GM19328 (cell line): ENCODE results near the gene AUTS2.

Experiments used
- ATAC-seq: cut with Tn5 transposase; IDR thresholded peaks from one replicate; pipeline ENCODE4 v1.9.1; 2021; ENCODE audit warnings: mild to moderate bottlenecking, moderate library complexity; ENCODE audit not compliant: unreplicated experiment

Gene AUTS2

DNA sequence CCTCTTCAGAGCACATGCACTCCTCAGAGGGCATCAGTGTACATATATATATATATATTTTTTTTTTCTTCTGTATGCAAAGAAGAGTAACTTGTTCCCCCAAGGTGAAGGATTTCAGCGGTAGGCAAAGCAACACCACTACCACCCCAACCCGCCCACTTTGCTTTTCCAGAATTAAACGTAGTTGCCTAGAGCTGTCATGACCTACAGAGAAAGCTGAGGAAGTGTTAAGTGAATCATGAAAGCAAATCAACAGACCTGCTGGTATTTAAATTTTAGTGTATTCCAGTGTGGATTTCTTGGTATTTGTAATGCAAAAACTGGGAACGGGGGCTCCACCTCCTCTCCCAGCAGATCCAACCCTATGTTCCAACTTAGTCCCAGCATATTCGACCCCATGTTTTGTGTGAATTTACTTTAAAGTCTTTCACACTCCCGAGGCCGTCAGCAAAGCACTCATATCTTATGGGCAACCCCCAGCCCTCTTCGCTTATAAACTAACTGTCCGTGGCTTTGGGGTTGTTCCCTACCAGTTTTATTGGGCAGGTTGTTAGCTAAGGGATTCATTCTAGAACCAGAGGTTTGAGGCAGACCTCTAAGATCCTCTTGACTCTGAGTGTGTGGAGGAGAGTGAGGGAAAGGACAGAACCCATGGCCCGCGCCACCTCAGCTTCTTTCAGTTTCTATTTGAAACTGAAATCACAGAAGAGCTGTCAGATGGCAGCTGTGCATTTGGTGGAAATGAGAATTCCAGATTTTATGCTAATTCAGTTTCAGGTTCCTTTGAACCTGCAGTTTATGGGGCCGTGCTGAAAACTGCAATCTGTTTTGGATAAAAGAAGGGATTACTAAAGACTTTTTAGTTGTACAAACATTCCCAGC lies 1083.4 kb downstream of the AUTS2 start:
- no peak for ATAC-seq

DNA sequence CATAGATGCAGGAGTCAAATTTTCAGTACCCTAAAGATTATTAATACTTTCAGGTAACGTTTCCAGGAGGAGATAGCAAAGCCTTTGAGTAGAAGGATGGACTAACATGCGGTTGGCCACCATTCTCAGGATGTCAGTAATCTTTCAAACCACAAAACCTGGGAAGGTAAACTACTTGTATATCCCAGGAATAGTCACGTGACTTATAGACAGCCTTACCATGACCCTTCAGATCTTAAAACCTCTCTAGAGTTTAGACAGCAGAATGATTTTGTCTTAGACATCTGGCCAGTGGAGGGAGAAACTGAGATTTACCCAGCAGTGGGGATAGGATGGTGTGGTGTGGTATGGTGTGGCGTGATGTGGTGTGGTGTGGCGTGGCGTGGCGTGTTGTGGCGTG lies 1085.9 kb downstream of the AUTS2 start:
- ATAC-seq: no peak

DNA sequence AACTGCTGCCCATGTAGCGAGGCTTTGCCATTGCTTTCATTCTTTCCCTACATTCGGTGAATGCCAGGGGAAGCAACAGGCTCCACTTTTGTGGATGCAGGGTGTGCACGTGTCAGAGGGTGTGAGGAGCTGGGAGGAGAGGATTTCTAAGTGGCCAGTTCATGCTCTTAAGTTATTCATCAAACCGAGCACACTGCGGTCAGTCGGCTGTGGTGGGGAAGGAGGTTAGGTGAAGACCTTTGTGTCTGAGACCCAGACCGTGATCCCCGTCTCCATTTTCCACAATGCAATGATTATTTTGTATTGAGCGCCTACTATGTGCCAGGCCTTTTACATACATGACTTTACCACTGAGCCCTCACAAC lies 1095.0 kb downstream of the AUTS2 start:
- ATAC-seq: no peak

- peak; percentile 66 for ATAC-seq
Measured at GRCh38 chr7:70693686-70694433, 1095.6 kb downstream of the AUTS2 start.

DNA sequence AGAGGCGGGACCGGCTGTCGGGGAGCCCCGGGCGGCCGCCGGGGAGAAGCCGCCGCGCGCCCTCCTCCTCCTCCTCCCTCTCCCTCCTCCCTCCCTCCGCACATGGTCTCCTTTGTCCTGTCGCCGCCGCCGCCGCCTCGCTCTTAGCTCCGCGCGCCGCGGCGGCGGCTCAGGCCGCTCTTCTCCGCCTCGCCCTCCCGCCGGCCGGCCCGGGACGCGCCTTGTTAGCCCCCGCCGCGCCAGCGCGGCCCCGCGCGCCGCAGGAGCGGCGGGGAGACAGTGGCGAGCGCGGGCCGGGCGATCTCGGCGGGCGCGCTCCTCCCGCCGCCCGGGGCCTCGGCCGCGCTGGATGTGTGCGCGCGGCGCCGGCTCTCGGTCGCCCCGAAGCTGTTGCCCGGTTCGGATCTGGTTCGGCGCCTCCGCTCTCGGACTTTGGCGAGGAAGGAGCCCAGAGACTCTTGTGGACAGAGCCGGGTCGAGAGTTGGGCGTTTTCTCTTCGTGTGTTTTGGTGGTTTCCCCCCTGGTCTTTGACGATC lies 1096.2 kb downstream of the AUTS2 start:
- ATAC-seq: peak; percentile 37

DNA sequence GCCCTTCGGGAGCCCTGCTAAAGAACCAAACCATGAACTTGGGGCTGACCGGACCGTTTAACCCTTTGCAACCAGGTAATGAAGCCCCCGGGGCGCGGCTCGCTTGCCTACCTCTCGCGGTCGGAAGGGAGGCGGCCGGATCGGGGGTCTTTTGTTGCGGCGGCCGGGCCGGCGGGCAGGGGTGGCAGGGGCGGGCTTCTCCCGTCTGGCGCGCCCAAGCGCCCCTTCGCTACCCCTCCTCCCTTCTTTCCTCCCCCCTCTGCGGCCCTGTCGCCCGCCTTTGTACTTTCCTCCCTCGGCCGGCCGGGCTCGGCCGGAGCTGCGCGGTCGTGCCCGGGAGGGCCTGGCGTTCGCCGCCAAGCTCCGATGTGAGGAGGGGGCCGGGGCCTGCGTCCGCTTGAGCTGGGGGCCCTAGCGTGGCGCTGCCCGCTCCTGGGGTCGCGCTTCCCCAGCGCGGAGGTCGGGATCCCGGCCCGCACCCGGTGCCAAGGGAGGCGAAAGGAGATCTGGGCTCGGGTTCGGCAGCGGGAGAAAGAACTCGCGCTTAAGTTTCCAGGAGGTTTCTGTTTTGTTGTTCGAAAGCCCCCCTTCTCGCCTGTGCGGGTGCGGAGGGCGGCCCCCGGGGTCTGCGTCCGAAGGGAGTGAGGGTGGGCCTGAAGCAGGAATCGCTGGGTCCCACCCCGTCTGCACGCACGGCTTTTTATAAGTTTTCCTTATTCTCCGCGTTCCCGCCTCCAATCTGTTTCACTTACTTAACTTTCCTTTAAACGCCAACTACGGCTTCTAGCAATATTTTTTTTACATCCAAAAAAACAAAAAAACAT lies 1096.9 kb downstream of the AUTS2 start:
- ATAC-seq: no peak

- no peak for ATAC-seq
Measured at GRCh38 chr7:70695795-70696083, 1097.5 kb downstream of the AUTS2 start.

DNA sequence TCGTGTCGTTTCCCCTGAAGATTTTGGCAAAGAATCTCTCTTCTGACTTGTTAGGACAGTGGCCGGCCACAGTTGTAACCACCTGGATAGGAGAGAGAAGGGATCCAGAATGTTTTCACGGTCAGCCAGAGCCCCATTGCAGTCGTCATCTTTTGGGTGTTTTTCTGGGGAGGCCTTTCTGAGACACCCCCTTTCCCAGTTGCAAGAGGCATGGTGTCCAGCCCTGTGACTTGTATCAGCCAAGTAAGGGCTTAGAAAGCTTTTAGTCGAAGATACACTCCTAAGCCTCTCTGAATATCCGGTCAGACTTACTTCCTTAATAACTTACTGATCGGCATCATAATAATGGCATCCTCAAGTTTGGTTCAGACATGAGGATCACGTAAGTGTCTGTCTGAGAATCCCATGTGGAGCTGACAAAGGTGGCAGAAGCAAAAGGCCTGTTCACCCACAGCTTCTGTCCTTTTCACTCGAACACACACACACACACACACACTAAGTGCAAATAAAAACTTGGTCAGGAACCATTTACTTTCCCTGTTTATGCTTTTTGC lies 1098.0 kb downstream of the AUTS2 start:
- ATAC-seq: no peak

DNA sequence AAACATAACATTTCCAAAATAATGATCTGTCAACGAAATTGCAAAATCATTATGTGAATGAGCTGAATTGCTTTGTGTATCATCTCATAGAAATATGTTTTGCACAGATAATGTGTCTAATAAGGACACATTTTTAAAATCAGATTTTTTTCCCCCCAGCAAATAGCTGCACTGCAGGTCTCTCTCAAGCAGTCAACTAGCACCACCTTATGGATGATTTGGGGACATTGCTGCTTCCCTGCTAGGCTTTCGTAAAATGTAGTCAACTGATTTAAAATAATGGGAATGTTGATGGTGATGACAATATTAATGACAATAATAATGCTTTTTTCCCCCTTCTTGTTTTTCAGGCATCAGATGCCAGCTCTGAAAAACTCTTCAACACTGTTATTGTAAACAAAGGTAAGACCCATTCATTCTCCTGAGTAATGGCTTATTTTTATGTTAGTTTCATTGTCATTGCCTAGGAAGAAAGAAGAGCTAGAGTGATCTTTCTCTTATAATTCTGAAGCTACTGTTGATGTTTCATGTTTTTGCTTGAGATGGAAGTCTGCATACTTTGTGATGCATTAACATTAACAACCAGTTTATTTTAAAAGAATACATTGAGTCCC lies 1100.1 kb downstream of the AUTS2 start:
- no peak for ATAC-seq

DNA sequence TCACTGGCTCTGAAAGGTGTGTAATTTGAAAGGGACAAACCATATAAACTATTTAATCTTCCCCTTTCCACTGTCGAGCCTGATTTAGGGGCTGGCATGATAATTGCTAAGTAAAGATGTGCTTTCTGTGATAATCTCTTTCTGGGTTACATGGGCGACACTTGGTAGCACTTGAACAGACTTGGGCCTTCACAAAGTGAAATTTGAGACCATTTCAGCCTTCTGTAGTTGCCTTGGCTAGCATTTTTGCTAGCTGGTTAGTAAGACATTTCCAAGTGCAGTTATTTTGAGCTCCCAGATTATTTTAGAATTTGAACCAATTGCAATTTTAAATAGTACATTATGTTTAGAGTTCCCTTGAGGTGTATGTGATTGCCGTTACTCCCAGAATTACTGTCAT lies 1101.0 kb downstream of the AUTS2 start:
- ATAC-seq: no peak

DNA sequence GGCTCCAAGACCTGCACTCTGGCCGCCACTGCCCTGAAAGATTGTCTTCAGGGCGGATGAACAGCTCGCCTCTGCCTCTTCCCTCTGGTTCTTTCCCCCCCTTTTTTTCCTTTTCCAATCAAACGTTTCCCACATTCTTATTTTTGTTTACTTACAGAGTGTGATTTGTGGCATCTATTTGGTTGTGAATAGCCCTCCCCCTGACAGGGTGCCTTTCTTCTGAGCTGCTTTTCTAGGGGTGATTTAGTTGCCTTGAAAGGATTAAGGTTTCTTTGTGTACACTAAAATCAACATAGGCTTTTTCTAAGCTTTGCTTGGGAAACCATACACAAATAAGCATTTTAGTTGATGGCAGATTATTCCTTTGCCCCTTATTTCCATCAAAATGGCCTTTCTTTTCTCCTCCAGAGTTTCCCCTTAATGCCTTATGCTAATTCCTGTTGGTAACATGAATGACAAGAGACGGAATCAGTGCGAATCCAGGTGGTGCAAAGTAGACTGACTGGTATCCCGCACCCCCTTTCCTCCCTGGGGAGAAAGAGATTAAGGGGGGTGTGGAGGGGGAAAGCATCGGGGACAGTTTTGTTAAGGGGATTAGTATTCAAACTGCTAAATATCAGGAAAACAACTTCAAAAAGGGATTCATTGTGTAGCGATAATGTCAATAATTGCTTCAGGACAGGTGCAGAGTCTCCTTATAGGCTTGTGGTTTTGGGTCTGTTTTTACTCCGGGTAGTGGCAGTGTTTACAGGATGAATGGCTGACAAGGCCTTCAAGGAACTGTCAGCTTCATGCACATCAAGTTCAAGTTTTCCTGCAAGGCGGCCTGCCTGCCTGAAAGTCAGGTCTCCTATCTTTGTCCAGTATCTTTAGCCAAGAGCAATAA lies 1102.0 kb downstream of the AUTS2 start:
- no peak for ATAC-seq

- ATAC-seq: no peak
Measured at GRCh38 chr7:70700941-70701425, 1102.7 kb downstream of the AUTS2 start.

GRCh38 chr7:70701477-70701876 lies 1103.2 kb downstream of the AUTS2 start:
- ATAC-seq: no peak

- no peak for ATAC-seq
Measured at GRCh38 chr7:70701991-70702390, 1103.7 kb downstream of the AUTS2 start.

GRCh38 chr7:70703785-70704184 lies 1105.5 kb downstream of the AUTS2 start:
- no peak for ATAC-seq

DNA sequence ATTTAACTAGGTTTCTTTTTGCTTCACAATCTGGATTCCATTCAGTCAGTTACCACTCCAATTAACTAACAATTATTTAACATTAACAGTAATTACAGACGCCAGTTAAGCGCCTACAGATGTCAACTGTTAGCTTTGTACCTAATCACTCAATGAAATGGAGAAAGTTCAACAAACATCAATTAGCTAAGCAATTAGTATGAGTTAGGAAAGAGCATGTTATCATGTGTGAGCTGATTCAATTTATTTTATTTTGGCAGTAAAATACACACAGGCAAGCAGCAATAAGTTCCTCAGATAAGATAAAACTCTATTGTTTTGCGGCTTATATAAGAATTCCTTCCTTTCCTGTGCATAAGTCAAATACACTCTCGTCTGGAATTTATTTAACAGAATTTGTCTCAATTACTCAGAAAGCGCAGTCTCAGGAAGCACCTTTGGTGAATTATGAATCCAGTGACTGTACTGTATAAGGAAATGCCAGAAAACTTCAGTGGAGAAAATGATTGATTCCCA lies 1106.6 kb downstream of the AUTS2 start:
- no peak for ATAC-seq

GRCh38 chr7:70706204-70706603 lies 1107.9 kb downstream of the AUTS2 start:
- no peak for ATAC-seq

GRCh38 chr7:70706698-70707097 lies 1108.4 kb downstream of the AUTS2 start:
- ATAC-seq: no peak

DNA sequence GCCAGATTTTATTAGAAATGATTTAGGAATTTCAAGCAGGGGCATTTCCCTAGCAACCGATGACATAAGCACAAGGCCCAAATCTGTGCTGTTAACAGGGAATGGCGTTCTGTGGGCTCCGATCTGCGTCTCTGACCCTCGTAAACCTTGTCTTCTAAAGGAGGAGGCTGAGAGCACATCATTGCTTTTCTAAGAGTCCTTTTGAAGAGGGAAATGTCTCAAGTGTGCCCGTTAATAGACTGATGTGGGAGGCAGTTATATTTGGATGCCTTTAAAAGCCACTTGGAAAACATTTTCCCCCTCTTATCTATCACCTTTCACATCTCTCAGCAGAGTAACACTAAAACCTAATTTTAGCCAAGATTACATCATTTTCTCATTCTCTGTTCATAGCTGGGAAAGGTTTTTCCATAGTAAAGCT lies 1109.6 kb downstream of the AUTS2 start:
- no peak for ATAC-seq
